Ishikawa (cell line): Measurements from ENCODE around the gene PRIMPOL.

Experiments used
- CEBPB ChIP-seq: IDR thresholded peaks from 2 replicates; pipeline ENCODE4 v1.6.1; 2012
- CREB1 ChIP-seq: IDR thresholded peaks from 2 replicates; pipeline ENCODE4 v1.6.1; 2012; ENCODE audit warnings: low read depth
- EGR1 ChIP-seq: IDR thresholded peaks from 2 replicates; pipeline ENCODE4 v1.6.1; 2012
- EP300 ChIP-seq: IDR thresholded peaks from 2 replicates; pipeline ENCODE4 v1.6.1; 2012; ENCODE audit warnings: borderline replicate concordance
- FOXM1 ChIP-seq: IDR thresholded peaks from 2 replicates; pipeline ENCODE4 v1.6.1; 2012; ENCODE audit warnings: low read depth, borderline replicate concordance
- MAX ChIP-seq: IDR thresholded peaks from 2 replicates; pipeline ENCODE4 v1.6.1; 2012
- NFIC ChIP-seq: IDR thresholded peaks from 2 replicates; pipeline ENCODE4 v1.6.1; 2012
- RAD21 ChIP-seq: IDR thresholded peaks from 2 replicates; pipeline ENCODE4 v1.6.1; 2012; ENCODE audit warnings: low read depth
- REST ChIP-seq: IDR thresholded peaks from 2 replicates; pipeline ENCODE4 v1.6.1; 2012; ENCODE audit warnings: low read depth, mild to moderate bottlenecking
- TAF1 ChIP-seq: IDR thresholded peaks from 2 replicates; pipeline ENCODE4 v1.6.1; 2012; ENCODE audit warnings: low read depth, mild to moderate bottlenecking
- TCF12 ChIP-seq: IDR thresholded peaks from 2 replicates; pipeline ENCODE4 v1.6.1; 2012; ENCODE audit warnings: low read depth
- TEAD4 ChIP-seq: IDR thresholded peaks from 2 replicates; pipeline ENCODE4 v1.6.1; 2012
- USF1 ChIP-seq: IDR thresholded peaks from 2 replicates; pipeline ENCODE4 v1.6.1; 2012
- YY1 ChIP-seq: IDR thresholded peaks from 2 replicates; pipeline ENCODE4 v1.6.1; 2012; ENCODE audit warnings: low read depth
- ZBTB7A ChIP-seq: IDR thresholded peaks from 2 replicates; pipeline ENCODE4 v1.6.1; 2012; ENCODE audit warnings: low read depth

The PRIMPOL gene

GRCh38 chr4:184617600-184618196 lies 31.8 kb upstream of the PRIMPOL start:
- TF ChIP-seq FOXM1 (no peak), TAF1 (no peak), RAD21 (no peak), NFIC (no peak)

GRCh38 chr4:184620212-184620867 lies 29.2 kb upstream of the PRIMPOL start:
- TF ChIP-seq TCF12: no peak
- TF ChIP-seq YY1: no peak
- TF ChIP-seq EP300: no peak
- TF ChIP-seq RAD21: no peak
- no peak for TF ChIP-seq TEAD4
- TF ChIP-seq CREB1: no peak
- no peak for TF ChIP-seq TAF1
- no peak for TF ChIP-seq ZBTB7A
- TF ChIP-seq EGR1: no peak

GRCh38 chr4:184621518-184621917 lies 28.0 kb upstream of the PRIMPOL start:
- no peak for TF ChIP-seq TCF12
- no peak for TF ChIP-seq CEBPB
- TF ChIP-seq TEAD4: no peak
- TF ChIP-seq CREB1: no peak
- TF ChIP-seq USF1: no peak
- TF ChIP-seq MAX: no peak
- no peak for TF ChIP-seq FOXM1
- TF ChIP-seq YY1: no peak
- TF ChIP-seq NFIC: no peak
- no peak for TF ChIP-seq EP300
- no peak for TF ChIP-seq ZBTB7A
- no peak for TF ChIP-seq REST
- no peak for TF ChIP-seq EGR1
- TF ChIP-seq TAF1: no peak

- TF ChIP-seq YY1 (no peak), CEBPB (no peak), FOXM1 (no peak), EGR1 (no peak), TAF1 (no peak), TCF12 (no peak), REST (no peak), MAX (no peak), TEAD4 (no peak), USF1 (no peak), EP300 (no peak), RAD21 (no peak), ZBTB7A (no peak), CREB1 (no peak)
Measured at GRCh38 chr4:184624972-184625554, 24.5 kb upstream of the PRIMPOL start.

GRCh38 chr4:184628103-184628502 lies 21.4 kb upstream of the PRIMPOL start:
- TF ChIP-seq NFIC (no peak), REST (no peak), RAD21 (no peak), EGR1 (no peak), TCF12 (no peak), MAX (no peak)
